Activated CD4-positive, alpha-beta T cell treated with anti-CD3 and anti-CD28 coated beads, Interleukin-10, Interleukin-2, amounts not matched to agents 100 ng/mL and 50 ng/mL, durations not matched to agents 16 hours and 8 hours (primary cell): ENCODE measurements around the gene PKP4.

Source experiments
- DNase-seq: peaks from one replicate; pipeline ENCODE4 v3.0.0-alpha.2; 2020

PKP4 gene

DNA sequence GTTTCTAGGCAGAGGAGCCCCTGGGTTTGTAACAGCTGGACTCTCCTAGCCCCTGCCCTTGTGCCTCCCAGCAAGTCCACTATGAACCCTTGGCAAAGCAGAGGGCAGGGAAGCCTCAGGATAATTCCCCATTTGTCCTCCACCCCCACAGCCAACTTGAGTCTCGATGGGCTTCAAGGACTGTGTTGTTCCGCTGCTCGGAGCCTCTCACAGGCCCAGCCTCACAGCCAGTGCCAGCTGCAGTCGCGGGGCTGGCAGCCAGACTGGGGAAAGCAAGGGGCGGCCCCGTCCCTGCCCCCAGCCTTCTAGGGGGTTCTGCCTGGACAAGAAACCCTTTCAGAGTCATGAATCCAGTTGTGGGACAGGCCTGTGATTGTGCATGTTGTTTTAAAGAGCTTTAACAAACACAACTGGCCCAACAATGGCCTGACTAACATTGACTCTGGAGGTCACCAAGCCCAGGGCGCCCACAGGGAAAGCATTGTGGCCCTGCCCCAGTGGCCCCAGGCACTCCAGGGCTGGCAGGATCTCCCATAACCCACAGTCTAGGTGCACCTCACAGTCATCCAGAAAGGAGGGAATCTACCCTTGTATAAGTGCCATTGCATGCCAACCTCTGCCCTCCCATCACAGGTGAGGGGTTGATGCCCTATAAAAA lies 266.6 kb downstream of the PKP4 start:
- no peak for DNase-seq

DNA sequence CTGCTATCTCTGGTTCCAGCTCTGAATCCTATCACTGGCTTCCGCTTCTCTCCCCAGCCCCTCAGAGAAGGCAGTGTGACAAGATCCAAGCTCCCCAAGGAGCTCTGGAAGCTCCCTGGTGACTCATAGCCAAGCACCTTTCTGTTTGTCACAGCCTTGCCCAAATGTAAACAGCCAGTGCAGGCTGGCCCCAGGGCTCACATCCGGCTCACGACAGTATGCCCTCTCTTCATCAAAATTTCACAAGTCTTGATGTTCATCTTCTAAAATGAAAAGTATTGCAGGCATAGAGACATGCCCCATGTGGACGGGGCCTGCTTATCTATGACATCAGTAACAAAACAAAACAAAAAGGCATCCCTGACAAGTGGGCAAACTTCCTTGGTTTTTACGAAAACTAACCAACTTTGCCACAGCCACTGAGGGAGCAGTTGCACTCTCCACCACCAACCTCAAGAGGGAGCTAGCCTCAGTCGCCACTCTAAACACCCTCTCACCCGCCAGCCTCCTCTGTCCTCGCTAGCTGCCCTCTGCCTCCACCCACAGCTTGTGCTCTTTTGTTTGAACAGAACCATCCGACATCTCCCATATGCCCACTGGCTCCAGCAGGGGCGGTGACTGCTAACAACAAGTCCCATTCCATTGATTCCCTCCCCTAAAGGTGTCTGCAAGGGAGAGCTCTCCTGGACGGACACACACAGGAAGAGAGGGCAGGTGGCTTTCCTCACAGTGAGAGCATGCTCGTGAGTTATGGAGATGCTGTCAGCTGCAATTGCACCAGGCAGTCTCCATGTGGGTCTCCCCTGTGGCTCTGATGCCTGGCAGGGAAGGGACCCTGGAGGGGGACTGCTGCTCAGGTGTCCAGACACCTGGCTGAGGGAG lies 267.4 kb downstream of the PKP4 start:
- DNase-seq, result no peak

DNA sequence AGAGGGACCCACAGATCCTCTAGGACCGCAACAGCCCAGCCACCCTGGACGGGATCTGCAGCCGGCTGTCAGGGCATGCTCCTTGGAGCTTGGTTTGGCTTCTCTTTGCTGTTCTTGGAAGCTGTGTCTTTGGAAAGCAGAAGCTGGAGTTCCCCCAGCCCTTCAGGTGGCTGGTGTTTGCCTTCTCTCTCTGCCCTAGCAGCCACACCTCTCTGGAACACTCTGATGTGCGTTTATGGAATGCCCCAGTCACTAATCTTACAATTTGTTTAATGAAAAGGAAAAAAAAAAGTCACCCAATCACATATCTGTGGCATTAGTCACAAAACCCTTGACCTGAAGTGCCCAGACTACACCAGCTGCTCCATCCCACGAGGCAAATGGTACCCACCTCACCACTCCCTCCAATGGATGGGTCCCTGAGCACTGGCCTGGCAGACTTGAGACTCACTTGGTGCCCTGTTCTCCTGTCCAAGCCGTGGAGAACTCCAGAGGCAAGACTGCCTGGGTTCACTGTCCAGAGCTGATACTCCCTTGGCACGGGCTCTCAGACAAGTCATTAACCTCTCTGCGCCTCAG lies 268.1 kb downstream of the PKP4 start:
- no peak for DNase-seq

DNA sequence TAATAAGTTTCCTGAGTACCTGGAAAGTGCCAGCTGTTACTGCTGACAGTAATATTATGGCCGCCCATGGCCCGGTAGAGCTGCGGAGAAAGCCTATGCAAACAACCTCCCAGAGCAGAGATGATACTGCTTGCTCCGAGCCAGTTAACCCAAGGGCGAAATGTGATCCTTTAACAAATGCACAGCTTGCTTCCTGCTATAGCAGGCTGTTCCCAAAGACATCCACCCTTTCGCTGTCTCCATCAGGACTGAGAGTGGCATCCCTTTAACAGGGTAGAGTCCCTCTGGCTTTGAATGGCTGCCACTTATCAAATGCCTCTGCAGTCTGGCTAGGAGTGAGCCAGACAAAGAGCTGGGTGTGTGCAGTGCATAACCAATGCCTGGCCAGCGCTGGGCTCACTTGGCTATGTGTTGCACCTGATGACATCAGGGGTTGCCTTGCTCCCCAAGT lies 268.7 kb downstream of the PKP4 start:
- no peak for DNase-seq

DNA sequence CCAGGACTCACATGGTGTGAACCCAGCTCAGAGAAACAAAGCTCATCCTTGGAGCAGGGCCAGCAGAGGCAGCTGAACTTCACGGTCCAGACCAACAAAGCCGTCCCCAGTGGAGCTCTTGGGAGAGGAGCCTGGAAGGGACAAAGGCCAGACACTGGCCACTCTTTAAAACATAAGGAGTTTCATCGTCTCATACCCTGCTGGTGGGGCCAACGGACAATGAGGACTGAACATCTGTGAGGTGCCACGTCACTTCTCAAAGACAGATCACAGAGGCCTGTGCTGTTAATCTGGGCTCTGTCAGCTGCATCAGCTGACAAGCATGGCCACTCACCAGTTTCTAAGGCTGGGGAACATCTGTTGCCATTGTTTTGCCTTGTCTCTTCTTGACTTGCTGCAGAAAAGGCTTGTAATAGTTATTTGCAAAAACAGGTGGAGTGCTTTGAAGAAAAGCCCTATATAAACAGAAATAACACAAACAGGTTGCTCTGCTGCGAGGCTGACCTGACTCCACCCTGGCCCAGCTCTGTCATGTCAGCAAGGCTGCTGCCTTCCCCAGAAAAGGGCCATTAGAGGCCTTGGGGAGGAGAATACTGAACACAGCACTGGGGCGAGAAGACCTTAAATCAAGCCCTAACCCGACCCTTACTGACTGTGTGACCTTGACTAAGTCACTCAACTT lies 270.3 kb downstream of the PKP4 start:
- DNase-seq, result no peak

DNA sequence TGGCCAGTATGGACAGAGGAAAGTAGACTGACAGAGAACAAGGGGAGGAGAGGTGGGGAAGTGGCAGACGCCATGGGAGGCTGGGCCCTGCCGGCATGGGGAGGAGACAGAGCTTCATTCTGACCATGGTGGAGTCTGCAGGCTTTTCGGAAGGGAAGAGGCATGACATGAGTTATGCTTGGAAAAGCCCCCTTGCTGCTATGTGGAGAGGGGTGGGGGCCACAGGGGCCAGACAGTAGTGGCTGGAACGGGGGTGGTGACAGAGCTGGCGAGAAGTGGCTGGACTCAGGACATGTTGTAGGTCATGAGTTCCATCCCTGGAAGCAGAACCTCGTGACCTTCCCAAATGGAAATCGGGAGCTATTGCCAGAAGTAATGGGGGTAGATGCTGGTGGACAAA lies 271.7 kb downstream of the PKP4 start:
- no peak for DNase-seq

DNA sequence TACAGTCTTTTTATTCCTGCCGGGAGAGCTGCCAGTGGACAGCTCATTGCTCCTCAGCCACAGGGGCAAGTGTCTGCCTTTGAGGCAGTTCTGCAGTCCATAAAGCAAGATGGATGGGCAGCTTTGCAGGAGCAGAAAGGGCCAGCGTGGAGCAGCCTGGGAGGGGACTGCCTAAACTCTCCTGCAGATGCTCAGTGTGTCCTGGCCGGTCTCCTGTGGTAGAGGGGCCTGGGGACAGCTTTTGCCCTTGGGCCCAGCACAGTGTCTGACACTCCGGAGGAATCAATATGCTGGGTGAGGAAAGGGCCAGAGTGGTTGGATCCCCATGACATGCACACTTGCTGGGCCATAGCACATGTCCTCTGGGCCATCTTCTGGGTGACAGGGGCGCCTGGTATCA lies 272.7 kb downstream of the PKP4 start:
- no peak for DNase-seq

DNA sequence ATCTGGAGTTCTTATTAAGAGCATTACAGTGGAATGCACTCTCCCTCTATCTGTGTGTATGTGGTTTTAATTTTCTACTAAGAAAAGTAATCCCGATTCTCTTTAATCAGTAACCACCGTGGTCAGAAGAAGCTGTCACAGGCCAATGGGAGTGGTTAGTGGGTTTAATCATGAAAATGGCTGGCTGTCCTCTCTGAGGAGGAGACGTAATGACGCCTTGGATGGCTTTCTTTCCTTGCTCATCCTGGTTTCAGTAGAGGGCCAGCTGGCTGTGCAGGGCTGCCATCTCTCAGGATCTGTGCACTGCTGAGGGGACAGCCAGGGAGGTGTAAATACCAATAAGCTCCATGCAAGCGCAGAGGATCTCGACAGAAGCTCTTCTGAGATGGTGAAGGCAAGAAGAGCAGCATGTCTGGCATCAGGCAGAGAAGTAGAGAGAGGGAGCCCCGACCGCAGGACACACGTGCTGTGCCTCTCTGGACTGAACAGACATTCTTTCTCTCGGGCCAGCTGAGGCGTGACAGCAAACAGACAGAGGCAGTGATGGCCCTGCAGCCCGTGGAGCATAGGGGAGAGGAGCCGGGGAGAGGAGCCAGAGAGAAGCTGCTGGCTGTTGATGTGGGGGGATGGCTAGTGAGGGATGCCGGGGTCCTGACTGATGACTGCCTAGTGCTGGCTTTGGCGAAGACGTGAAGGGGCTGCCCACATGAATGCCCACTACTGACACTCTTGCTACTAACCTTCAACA lies 273.3 kb downstream of the PKP4 start:
- DNase-seq, result no peak

DNA sequence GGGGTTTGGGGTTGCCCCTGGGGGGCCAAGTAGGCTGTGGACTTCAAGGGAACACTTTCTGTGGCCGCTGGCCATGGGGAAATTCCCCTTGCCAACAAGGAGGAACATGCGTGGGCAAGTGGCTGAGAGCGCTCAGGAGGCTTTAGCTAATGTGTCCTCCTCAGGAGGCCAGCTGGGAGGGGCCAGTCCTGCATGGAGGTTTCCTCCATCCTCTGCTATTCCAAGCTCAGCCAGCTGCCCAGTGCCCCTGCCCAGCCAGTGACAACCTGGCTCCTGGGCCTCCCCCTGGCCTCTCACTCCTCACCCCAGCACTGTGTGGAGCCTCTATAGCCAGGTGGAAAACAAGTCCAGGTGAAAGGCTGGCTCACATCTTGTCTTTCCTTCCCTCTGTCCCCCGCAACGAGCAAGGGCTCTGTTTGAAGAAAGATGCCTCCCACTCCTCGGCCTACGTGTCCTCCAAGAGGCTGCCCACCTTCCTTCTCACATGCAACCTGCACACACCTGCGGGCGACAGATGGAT lies 273.9 kb downstream of the PKP4 start:
- DNase-seq, result no peak

DNA sequence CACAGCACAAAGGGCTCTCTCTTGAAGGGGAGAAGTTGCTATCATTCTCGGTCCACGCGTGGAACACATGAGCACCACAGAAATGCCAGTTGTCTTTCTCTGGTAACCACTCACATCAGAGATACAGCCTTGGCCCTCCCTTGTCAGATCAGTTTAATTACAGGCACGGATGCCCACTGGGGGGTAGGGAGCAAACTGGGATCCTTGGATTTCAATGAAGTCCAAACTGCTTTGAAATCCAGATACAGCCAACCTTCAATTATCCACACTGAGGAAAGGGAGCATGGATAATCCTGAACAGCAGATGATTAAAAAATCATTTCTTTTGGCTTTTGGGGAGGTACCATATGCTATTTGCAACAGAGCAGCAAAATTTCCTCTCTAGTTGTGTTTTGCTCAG lies 274.6 kb downstream of the PKP4 start:
- no peak for DNase-seq
